NCI-H345 treated with DMSO at 0.1 percent for 48 hours (cell line): ENCODE results near the gene ASIC3.
"Not testable (repeated sequence)": the region's sequence is repeated elsewhere in the genome, so short reads cannot be mapped to it uniquely, and the experiment has no call there.

Source experiments
- DNase-seq: peaks from one replicate; lab custom pipeline; 2025; ENCODE audit not compliant: unreplicated experiment; lab: John Stamatoyannopoulos, UW

The ASIC3 gene

DNA sequence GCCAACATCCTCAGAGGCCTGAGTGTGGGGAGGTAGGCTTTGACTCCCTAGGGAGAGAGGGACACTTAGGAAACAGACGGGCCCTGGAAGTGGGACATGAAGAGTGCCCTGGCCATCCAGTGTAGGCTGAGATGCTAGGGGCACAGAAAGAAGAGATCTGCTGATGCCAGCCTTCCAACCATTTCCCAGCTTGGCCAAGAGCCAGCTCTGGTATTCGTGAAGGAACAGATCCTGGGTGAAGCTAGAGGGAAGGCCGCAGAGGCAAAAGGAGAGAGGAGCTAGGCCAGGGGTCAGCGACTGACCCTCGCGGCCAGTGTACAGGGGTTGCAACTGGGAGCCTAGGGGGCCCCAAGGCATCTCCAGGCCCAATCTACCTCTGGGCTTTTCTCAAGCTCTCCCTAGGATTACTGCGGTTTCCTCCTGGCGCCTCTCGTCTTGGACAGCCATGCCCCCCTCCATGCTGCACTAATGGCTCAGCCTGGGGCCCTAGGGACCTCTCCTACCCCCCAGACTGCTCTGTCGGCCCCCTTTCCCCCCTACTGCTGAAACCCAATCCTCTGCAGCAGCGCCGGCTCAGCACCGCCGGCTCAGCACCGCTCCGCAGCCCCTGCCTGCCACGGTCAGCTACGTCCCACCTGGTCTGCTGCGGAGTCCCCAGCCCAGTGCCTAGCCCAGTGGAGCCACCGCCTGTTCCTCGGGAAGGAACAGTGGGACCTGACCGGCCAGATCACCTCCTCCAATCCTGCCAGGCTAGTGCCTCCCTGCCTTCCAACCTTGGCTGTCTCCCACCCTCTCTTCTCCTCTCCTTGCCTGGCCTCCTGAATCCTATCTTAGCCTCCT, at the start of gene ASIC3:
TSS of gene ASIC3 (plus strand) at position 556 of the 840 bp plus-strand sequence. CDS start 355 bp downstream, outside the sequence.
- DNase-seq, result no peak

DNA sequence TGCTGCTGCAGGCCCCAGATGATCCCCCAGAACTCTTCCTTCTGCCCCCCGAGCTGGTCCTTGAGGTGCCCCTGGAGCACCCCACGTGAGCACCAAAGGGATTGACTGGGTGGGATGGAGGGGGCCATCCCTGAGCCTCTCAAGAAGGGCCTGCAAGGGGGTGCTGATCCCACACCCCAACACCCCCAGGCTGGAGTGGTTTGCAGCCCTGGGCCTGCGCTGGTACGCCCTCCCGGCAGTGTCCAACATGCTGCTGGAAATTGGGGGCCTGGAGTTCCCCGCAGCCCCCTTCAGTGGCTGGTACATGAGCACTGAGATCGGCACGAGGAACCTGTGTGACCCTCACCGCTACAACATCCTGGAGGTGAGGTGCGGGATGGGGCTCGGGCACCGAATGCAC, 49.3 kb upstream of the ASIC3 start:
- DNase-seq, result no peak

DNA sequence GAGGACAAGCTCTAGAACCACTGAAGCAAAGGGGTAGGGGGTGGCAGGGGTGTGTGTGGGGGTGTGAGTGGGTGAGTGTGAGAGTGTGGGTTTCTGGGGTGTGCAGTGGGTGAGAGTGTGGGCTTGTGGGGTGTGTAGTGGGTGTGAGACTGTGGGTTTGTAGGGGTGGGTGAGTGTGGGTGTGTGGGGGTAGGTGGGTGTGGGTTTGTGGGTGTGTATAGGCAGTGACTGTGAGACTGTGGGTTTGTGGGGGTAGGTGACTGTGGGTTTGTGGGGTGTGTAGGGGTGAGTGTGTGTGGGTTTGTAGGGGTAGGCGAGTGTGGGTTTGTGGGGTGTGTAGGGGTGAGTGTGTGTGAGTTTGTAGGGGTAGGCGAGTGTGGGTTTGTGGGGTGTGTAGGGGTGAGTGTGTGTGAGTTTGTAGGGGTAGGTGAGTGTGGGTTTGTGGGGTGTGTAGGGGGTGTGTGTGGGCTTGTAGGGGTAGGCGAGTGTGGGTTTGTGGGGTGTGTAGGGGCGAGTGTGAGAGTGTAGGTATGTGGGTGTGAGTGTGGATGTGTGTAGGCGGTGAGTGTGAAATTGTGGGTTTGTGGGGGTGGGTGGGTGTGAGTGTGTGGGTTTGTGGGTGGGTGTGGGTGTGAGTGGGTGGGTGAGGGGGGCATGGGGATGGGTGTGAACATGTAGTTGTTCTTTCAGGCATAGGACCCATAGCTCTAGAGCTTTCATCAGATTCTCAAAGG, 48.7 kb upstream of the ASIC3 start:
- no peak for DNase-seq

DNA sequence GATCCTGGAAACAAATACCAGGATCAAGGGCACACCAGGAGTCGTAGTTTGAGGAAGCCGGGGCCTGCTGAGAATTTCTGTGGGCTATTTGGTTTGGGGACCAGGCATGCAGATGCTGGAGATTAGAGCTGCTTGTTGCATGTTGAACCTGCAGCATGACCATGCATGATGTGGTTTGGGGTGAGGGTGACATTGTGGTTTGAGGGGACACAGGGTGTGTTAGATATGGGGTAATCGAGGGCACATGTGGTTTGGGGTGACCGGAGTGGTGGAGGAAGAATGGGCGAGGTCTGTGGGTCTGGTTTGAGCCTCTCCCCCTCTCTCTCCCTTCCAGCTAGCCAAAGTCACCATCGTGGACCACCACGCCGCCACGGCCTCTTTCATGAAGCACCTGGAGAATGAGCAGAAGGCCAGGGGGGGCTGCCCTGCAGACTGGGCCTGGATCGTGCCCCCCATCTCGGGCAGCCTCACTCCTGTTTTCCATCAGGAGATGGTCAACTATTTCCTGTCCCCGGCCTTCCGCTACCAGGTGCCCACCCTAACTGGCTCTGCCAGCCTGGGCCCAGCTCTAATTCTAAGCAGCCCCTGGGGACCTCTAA, 47.3 kb upstream of the ASIC3 start:
- no peak for DNase-seq

DNA sequence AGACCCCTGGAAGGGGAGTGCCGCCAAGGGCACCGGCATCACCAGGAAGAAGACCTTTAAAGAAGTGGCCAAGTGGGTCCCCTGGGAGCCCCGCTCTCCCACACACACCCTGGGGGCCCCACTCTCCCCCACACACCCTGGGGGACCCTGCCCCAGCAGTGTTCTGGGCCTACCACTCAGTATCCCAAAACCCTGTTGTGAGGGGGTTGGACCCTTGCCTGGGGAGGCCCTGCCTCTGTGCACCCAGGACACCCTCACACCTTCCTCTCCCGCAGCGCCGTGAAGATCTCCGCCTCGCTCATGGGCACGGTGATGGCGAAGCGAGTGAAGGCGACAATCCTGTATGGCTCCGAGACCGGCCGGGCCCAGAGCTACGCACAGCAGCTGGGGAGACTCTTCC, 46.8 kb upstream of the ASIC3 start:
- no peak for DNase-seq

DNA sequence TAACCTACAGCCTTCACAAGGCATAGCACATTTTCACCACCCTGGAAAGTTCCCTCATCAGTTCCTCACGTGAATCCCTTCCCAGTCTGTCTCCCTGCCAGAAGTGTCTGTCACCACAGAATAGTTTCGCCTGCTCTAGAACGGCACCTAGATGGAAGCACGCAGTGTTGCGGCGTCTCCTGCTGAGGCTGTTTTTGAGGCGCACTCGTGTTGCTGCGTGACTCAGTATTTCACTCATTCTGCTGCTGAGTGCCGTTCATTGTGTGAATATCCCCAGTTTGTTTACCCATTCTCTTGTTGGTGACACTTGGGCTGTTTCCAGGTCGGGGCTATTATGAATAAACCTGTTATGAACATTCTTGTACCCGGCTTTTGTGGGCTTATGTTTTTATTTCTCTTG, 44.8 kb upstream of the ASIC3 start:
- peak; percentile 59 for DNase-seq

DNA sequence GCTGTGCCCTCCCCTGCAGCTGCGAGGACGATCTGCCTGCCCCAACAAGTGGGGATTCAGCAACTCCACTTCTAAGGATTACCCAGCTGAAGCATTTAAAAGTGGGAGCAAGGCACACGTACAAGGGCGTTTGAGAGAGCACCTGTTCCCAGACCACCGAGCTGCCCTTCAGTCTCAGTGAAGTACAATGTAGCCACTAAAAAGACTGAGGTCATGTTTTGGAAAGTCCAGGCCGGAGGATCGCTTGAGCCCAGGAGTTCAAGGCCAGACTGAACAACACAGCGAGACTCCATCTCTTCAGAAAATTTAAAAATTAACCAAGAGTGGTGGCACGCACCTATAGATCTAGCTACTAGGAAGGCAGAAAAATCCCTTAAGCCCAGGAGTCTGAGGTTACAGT, 42.8 kb upstream of the ASIC3 start:
- no peak for DNase-seq

DNA sequence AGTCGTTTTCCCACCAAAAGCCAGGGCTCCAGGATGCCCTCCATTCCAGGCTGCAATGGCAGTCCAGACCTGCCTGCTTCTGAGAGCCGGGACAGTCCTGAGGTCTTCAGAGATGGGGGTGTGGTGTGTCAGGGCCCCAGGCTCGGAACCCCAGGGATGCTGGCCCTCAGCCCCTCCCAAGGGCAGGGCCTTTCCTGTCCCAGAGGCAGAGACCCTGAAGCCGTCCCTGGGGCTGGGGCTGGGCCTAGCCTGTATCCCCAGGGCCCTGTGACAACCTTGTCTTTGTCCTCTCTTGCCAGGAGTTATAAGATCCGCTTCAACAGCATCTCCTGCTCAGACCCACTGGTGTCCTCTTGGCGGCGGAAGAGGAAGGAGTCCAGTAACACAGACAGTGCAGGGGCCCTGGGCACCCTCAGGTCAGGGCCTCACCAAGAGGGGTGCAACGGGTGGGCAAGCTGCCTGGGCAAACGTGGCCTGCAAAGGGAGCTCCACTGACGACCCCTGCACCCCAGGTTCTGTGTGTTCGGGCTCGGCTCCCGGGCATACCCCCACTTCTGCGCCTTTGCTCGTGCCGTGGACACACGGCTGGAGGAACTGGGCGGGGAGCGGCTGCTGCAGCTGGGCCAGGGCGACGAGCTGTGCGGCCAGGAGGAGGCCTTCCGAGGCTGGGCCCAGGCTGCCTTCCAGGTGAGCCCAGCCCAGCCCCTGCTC, 41.6 kb upstream of the ASIC3 start:
- DNase-seq, result no peak

DNA sequence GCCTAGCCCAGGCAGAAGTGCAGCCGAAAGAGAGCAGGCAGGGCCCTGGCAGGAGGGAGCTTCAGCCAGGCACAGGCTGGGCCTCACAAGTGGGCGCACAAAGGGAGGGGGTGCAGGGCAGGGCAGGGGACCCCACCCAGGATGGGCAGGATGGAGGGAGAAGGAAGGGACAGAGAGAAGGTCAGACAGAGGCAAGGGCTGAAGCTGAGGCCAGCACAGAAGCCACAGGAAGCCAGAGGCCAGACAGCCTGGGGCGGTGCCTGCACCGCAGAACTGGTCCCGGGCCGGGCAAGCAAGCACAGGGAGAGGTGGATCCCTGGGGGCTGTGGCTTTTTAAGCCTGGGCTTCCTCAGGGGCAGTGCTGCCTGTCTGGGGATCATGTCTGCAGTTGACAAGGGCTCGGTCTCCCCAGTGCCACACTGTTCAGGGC, 40.8 kb upstream of the ASIC3 start:
- DNase-seq, result no peak

DNA sequence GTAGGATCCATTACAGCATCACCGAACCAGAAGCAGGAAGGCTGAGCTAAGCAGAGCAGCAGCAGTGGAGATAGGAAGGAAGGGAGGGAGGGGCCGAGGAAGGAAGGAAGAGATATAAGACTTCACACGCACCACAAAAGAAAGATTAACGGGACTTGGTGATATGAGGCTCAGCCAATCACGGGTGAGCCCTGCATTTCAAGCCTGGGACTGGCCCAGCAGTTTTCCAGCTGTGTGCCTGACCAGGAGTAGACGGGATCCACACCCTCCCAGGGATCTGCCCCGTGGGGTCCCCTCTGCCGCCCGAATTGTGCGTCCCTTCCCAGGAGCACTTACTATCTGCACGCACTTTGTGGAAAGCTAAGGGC, 40.2 kb upstream of the ASIC3 start:
- DNase-seq, result no peak

DNA sequence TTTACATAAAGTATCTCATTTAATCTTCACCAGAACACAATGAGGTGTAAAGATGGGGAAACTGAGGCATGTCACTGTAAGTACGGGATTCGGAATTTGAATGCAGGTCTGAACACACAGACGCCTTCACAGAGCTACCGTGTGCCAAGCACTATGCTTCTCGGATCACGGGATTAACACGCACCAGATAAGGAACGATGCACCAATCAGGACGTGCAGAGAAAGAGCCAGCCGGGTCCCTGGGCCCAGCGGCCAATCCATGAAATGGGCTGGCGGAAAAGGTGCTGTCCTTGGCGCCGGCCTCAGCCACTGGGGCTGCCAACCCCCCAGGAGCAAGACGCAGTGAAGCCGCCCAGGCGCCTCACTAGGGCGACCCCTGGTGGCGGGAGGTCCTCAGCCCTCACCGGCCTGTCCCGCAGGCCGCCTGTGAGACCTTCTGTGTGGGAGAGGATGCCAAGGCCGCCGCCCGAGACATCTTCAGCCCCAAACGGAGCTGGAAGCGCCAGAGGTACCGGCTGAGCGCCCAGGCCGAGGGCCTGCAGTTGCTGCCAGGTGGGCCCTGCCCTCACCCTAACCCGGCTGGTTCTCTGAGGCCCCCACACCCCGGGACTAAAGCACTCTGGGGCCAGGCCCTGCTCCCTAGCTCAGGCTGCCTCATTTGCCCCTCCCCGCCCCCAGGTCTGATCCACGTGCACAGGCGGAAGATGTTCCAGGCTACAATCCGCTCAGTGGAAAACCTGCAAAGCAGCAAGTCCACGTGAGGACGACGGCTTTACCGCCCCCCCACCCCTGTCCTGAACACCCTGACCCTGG, 39.6 kb upstream of the ASIC3 start:
- DNase-seq, result no peak

DNA sequence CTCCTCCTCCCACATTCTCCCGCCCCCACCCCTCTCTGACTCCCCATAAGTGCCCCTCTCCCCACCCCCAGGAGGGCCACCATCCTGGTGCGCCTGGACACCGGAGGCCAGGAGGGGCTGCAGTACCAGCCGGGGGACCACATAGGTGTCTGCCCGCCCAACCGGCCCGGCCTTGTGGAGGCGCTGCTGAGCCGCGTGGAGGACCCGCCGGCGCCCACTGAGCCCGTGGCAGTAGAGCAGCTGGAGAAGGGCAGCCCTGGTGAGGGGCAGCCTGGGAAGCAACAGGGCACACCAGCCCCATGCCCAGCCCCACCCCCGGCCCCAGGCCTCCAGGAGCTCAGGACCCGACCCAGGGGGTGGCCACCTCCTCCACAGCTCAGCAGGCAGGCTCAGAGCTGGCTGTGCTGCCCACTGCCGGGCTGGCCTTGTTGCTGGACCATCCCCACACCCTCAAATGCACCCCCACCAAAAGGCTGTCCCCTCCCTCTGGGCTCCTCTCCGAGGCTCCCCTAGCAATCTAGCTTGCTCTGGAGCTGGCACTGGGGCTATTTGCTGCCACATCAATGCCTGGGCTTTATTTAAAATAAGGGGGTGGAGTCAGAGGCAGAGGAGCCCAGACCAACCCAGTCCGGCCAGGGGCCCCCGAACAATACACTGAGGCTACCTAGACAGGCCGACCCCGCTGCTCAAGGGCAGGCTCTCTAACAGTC, 38.8 kb upstream of the ASIC3 start:
- DNase-seq, result no peak

DNA sequence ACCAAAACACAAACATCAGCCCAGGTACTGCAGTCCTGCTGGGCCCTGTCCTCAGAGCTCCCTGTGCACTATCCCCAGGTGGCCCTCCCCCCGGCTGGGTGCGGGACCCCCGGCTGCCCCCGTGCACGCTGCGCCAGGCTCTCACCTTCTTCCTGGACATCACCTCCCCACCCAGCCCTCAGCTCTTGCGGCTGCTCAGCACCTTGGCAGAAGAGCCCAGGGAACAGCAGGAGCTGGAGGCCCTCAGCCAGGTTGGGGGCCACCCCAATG, 38.4 kb upstream of the ASIC3 start:
- DNase-seq, result no peak

DNA sequence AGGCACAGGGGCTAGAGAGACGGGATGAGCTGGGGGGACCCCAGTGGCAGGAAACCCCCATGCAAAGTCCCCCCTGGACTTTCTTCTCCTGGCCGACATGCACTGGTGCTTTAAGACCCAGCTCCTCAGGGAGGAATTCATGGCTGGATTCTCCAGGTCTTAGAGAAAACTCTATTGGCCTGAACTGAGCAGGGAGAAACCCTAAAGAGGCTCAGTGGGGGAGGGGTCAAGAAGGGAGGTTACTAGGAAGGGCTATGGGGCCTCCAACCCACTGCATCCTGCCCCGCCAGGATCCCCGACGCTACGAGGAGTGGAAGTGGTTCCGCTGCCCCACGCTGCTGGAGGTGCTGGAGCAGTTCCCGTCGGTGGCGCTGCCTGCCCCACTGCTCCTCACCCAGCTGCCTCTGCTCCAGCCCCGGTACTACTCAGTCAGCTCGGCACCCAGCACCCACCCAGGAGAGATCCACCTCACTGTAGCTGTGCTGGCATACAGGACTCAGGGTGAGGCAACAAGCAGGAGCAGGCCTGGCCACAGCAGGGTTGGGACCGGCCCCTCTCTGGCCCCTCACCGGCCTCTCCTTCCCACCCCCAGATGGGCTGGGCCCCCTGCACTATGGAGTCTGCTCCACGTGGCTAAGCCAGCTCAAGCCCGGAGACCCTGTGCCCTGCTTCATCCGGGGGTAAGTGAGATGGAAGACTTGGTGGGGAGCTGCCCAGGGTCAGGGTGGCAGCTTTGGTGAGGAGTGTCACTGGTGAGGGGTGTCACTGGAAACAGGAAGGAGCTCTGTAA, 37.8 kb upstream of the ASIC3 start:
- no peak for DNase-seq

DNA sequence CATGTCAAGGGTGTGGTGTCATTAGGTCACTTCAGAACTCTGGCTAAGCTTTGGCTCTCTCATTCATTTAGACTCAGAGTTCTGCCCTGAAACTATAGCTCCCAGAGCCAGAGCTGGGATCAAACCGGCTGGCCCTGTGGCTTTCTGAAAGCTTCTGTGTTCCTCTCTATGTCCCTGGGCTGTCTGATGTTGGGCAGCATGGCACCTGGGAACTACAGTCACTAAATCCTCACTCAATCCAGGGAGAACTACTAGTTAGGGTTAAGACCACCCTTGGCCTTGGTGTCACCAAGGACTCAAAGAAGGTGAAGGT, 37.3 kb upstream of the ASIC3 start:
- no peak for DNase-seq

DNA sequence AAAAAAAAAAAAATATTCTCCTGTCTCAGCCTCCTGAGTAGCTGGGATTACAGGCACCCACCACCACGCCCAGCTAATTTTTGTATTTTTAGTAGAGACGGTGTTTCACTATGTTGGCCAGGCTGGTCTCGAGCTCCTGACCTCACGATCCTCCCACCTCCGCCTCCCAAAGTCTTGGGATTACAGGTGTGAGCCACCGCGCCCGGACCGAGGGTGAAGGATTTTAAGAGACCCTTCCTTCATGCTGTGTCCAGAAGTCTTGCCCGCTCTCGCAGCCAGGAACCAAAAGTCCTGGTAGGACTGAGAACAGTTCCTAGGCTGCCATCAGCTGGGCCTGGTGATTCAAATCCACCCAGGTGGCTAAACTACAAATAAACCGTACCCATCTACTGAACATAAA, 36.7 kb upstream of the ASIC3 start:
- not testable (repeated sequence) for DNase-seq

DNA sequence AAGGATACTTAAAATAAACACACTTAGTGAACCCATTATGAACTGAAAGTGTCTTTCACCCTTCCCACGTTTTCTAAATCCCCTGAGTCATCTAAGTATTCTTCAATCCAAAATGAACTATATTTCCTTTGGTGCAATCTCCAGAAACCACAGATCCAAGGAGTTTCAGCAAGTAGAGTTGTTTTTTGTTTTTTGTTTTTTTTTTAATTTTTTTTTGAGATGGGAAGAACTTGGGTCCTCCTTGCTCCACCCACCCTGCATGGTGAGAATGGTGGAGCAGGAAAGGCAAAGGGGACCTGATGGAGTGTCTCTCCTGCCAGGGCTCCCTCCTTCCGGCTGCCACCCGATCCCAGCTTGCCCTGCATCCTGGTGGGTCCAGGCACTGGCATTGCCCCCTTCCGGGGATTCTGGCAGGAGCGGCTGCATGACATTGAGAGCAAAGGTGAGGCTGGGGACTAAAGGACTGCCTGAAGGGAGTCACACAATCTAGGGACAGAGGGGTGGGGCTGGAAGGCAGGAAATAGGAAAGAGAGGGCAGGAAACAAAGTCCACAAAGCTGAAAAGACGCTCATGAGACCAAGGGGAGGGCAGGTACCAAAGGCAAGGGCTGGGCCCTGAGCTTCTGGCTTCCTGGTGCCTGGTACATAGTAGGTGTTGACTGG, 36.2 kb upstream of the ASIC3 start:
- no peak for DNase-seq

DNA sequence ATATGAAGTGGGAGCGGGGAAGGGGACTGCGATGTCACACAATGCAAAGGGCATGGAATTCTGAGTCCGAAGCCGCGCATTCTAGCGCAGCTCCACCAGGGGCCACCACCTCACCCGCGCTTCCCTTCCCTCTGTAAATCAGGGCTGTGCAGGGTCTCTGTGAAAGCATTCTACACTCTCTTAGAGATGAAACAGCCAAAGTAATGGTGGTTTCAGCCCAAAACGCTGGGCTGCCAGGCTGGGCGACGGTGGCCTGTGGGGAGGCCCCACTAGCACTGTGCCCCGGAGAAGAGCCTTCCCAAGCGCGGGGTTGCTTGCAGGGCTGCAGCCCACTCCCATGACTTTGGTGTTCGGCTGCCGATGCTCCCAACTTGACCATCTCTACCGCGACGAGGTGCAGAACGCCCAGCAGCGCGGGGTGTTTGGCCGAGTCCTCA, 35.4 kb upstream of the ASIC3 start:
- peak; percentile 2 for DNase-seq

DNA sequence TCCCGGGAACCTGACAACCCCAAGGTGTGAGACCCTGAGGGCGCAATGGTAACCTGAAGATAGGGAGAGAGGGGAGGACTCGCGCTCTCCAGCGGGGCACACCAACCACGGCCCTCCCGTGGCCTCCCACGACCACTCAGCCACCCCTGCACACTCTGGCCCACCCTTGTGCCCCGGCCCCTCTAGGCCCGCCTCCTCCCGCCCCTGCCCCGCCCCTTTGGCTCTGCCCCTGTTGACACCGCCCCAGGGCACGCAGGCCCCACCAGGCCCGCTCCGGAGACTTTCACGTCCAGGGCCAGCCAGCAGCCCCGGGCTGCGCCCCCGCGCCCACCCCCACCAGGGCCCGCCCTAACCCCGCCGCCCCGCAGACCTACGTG, 35.0 kb upstream of the ASIC3 start:
- DNase-seq, result no peak
